Stromal cell of bone marrow (primary cell): ENCODE measurements around the gene NLGN1.

Experiments used
- DNase-seq: peaks from one replicate; pipeline ENCODE4 v3.0.0-alpha.2; 2012; ENCODE audit warnings: low read depth

Gene NLGN1

DNA sequence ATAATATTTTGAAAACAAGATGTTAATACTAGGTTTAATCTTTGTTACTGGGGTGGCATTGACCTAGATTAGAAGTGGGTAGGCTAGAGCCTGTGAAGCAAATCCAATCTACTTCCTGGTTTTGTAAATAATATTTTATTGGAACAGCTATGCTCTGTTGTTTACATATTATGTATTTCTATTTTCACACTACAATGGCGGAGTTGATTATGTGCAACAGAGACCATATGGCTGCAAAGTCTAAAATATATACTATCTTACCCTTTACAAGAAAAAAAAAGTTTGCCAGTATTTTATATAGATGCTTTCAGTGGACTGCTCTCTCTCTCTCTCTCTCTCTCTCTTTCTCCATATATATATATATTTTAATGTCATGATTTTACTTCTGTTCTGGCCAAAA, 244.2 kb downstream of the NLGN1 start:
- DNase-seq: no peak

DNA sequence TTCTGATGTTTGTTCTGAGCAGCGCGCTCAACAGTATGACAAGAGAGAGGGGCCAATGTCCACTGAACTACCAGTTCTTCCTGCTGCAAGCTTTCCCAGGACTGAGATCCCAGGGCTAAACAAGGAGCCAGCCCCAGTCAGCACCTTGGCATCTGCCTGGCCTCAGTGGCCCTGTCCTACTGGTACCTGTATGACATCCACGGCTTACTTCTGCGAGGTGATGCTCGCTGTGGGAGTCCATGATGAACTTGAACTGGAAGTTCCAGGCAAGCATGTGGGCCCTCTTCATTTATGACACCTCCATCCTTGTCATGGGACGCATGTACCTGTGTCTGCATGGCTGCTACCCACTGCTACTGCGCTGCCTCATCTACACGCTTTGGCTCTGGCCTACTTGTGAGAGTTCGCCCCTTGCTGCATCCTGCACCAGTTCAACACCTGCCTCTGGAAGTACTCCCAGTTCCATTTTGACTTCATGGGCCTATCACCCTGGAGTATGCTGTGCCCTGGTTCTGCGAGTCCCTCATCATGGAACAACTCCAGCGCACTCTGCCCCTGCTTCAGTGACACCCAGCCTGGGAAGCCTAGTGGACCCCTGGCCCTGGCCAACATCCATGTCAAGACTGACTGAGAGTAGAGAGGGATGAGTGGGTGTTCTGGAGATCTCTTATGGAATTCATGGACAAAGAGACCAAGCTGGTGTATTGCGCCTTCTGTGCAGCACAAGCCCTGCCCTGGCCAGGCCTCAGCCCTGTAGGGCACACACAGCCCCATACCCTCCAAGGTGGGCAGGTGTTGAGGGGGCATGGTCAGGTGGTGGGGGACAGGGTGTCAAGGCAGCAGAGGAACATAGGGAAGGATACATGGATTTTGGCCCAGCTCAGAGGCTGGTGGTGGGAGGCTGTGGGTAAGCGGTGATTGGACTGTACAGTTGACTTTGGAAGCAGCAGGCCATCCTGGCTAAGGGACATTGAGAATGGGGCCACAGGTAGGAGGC, 246.8 kb downstream of the NLGN1 start:
- DNase-seq: no peak

DNA sequence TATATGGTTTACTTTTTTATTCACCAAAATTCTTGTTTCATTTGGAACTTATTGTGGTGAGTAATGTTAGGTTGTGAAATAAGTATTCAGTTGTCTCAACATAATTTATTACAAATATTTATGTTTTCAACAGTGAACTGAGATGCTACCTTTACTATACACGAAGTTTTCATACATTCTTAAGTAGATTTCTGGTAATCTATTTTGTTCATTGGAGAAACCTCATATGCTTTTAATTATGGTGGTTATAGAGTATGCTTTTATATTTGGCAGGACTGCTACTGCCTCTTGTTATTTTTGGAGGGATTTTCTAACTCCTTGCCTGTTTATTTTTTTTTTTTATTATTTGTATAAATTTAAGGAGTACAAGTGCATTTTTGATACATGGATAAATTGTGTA, 253.1 kb downstream of the NLGN1 start:
- no peak for DNase-seq

DNA sequence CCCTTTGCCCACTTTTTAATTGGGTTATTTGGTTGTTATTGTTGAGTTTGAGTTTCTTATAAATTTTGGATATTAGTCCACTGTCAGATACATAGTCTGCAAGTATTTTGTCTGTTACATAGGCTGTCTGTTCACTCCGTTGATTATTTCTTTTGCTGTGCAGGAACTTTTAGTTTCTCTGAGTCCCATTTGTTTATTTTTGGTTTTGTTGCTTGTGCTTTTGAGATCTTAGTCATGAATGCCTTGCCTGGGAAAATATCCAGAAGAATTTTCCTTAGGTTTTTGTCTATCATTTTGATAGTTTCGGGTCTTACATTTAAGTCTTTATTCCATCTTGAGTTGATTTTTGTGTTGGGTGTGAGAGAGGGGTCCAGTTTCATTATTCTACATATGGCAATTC, 254.5 kb downstream of the NLGN1 start:
- DNase-seq: peak; percentile 7

DNA sequence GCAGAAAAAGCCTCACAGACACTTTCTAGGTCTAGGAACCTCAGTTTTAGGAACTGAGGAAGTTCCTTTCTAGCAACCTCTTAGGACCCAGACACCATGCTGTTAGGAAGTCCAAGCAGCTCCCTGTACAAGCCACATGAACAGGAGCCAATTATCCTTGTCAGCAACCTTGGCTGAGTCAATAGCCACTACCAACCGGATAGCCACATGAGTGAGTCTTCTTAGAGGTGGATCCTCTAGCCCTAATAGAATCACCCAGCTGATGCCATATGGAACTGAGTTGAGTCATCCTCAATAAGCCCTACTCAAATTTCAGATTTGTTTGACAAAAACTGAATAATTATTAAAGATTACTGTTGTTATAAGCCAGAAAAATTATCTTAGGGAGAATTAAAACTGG, 256.2 kb downstream of the NLGN1 start:
- no peak for DNase-seq

DNA sequence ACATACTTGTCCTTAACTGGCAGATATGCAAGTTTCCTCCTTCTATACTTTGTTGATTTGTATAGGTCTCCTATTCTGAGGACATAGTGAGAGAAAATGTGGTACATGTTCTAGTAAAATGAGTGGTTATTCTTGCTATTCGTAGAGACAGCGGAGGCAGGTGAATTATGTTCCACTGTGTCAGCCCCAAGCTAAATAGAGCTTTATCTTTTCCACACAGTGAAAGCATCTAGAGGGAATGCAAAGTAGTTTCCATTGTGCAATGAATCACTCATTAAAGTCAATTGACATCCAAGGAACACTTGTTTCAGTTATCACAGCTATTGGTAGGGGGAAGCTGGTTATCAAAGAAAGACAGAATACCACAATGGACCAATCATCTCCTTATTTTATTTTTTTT, 262.4 kb downstream of the NLGN1 start:
- DNase-seq: no peak

DNA sequence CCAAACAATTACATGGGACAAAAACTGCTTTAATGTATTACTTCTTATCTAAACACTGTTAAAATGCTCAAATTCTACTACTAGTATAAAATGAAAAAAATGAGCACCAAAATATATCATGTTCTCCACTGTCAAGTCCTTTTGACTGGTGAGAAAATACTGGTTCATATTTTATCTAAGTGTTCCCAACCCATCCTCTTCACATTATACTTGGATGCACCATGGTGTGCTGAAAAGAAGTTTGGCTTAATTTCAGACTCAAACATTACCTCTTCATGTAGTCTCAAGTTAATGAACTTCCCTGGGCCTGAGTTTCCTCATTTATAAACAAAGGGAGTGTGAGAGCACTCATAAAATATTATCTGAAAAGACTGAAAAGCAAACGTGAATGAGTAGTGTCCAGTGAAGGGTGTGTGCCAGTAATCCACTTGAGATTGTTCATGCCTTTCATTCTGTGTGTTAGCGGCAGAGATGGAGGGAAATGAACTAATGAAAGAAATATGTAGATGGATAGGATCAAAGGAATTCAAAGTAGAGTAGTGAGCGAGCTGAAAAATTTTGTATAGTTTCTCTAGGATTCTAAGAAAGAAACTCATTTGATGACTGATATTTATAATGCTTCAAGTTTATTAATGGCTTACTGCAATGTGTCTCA, 263.2 kb downstream of the NLGN1 start:
- DNase-seq: no peak

DNA sequence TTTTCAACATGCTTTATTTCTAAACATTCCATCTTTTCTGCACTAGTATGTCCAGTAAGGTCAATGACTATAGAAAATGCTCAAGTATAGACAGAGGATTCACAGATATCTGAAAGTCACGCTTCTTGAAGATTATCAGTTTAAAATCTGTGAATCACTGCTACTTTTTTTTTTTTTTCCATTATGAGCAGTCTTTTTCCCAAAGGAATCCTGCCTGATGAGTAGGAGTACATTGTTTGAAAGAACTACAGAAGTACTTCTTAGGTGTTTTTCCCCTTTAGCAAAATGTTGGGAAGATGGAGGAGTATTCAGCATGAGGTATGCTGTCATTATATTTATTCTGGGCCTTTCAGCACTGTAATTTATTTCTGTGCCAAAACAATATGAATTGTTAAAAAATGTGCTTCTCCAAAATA, 266.2 kb downstream of the NLGN1 start:
- peak; percentile 27 for DNase-seq

DNA sequence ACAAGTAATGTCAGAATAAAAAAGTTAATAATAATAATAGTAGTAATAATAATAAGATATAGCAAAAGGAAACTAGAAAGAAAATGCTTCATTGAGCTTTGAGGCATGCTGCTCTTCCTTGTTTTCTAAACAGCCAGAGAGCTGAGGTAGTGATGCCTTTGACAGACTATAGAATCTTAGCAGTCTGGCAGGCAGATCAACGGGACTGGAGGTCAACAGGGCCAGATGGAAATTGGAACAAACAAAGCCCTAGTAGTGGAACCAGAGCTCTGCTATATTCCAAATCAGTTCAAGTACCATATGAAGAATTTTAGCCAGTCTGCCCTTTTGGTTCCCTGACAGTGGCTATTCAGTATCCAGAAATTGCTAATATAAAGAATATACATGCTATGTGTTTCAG, 278.6 kb downstream of the NLGN1 start:
- no peak for DNase-seq

DNA sequence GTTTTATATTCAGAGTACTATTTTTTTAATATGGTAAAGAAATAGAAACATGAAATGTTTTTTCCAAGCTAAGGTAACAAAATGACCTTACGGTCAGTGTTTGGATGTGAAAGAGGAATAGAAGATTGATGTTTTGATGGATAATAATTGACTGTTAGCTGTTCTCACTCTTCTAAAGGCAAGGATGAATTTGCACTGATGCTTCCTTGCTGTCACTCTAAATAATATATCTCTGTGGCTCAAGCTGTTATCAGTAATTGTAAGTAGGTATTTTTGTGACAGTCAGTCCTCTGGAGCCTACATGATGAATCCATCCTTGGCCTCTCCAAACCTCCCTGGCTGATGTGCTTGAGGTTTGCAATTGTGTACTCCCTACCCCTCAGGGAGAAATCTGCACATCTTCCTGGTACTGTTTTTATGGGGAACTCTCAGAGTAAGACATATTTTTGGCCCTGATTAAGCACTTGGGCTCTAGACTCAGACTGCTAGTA, 283.7 kb downstream of the NLGN1 start:
- DNase-seq: no peak

DNA sequence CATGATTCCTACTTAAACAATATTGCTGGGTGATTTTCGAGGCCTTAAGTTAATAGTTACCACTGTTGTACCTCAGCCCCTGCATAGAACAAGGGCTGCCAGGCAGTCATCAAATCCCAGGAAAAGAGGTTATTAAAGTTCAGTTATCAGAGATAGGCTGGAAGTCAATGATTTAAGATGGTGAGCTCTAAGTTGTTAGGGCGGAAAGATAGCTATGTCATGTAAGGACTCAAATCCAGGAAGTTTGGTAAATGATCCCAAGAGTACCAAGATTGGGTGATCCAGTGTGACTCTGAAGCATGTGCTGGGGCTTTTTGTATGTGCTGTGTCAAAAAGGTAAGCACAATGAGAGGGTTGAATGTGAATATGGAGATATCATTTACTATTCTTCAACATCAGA, 287.9 kb downstream of the NLGN1 start:
- no peak for DNase-seq

DNA sequence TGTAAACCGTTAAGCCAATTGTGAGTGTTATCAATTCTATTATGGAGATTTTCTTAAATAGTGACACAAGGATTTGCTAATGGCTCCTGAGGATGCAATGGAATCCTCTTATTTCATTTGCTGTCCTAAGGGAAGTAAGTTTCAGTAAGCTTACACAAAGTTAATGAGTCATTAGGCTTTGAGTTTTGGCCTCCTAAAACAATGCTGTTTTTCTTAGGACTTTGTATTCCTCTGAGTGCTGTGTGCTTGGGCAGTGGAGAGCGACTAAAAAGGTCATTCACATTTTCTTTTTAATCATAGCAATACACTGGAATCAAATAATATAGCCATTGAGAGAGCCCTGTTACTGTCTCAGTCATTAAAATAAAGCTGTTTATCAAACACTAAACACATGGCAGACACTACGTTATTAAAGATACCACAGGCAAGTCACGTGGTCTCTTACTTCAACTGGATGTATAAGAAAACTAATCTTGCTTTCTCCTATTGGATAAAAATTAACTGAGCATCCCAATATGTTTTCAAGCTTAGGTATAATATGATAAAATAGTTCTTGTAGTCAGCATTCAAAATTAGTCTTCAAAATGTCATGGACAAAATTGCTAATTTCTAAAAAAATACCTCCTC, 290.8 kb downstream of the NLGN1 start:
- peak; percentile 17 for DNase-seq

DNA sequence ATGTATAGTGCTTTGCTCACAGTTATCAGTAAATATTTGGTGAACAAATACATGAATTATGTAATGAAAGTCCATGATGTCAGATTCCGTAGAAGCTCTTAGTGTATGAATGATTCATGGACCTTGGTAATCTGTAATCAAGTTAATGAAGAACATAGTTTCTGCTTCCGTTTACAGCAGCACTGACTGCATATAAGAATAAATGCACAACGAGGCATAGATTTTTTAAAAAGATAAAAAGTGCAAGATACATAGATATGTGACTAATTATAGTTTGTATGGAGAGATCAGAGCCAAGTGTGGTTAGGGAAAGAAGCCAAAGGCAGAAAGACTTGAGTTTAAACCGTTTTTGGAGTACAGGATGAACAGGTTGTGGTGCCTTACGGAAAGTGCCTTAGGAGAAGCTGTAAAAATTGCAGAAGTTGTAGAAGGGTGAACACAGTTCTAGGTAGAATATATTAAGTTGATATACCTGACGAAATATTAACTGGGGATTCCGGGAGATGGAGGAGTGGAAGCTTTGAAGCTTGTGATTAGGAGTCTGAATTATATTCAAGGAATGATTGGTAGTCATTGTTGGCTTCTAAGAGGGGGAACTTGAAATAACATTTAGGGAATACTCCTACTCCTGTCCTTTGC, 293.1 kb downstream of the NLGN1 start:
- peak; percentile 6 for DNase-seq

DNA sequence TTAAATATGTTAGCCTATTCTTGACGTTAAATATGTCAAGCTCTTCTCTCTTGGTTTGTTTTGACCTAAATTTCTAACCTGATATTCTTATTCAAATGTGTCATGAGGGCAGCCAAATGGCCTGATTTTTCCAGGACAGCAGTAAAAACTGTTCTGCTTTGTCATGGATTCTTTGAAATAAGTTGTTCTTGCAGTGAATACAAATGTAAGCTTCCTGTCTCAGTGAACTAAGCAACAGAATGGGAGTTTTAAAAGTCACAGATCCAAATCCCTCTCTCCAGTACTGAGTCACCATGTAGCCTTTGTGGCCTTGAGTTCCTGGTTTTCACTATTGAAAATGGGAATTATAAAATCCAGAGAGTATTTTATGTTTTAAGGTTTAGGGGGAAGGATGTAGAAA, 301.8 kb downstream of the NLGN1 start:
- DNase-seq: no peak

DNA sequence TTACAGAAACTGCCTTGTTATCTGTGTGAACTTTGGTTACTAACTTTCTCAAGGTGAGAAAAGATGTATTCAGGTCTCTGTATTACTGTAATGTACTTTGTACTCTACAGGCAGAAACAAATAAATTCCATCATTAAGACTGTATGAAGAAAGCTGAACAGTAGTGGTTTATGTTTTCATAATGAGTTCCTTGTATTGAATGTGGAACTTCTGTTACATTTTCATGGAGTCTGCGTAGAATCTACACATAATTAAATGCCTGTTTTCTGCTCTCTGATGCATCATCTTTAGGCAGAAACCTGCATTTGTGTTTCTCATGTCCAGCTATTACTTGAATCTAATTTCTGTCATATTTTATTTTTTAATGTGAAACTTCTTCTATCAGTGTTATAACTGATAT, 302.8 kb downstream of the NLGN1 start:
- no peak for DNase-seq

DNA sequence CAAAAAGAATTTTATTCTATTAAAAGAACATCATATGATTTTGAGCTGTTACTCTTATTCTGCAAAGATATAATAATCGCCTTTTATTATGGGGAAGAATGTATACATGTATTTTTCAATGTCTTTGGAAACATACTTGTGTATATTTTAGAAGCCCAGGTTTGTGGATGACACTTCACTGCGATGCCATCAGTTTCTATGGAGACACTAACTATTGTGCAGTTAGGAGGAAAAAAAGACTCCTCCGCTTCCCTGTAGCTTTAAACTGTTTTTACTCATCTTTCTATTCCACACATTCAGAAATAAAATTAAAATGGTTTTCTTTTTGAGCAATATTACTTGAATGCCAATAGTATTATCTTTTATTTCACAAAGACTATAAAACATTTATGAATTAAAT, 305.0 kb downstream of the NLGN1 start:
- no peak for DNase-seq

DNA sequence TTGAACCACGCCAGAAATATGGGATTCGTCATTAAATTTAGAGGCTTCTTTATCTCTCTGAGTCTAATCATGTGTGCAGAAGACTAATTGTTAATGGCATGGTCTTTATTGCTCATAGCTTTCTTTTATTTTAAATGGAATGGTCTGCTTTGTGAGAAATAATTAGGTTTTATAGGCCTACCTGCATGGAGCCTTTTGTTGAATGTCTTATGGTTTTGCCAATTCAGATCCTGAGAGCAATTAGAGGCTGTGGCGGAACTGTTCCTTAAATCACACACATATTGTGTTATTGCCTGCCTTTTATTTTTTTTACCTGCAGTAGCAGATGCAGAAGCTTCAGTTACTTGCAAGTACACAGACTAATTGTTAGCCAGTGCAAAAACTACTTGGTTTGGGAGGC, 306.2 kb downstream of the NLGN1 start:
- DNase-seq: no peak

DNA sequence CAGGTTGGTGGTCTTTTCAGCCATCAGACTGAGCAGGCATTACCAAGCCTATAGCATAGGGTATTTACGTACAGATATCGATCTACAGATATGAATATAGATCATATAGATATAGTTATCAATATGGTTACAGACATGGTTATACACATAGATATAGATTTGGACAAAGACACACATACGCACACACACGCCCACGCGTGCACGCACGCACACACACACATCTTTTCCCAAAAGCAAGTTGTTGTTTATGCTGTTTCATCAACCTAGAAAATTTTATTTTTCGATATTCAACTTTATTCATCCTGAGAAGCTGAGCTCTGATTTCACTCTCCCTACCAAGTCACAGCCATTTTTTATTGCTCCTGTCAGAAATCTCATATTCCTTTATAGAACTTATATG, 309.1 kb downstream of the NLGN1 start:
- DNase-seq: no peak

DNA sequence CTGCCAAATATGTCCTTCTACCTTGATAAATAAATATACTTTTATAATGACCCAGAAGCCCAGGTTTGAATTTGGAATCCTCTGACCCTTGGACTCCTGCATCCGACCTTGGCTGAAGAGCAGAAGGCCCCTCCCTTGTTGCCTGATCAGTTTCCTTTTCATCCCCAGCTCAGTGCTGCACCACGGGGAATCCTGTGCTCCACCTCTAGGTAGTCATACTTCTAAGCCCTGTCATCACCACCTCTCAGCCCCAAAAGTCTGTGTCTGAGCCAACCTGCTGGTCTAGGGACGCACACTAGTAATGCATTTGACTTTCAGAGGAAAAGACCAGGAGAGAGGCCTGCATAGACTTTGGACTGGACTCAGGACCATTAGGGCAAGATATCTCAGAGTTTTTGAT, 310.6 kb downstream of the NLGN1 start:
- DNase-seq: no peak

DNA sequence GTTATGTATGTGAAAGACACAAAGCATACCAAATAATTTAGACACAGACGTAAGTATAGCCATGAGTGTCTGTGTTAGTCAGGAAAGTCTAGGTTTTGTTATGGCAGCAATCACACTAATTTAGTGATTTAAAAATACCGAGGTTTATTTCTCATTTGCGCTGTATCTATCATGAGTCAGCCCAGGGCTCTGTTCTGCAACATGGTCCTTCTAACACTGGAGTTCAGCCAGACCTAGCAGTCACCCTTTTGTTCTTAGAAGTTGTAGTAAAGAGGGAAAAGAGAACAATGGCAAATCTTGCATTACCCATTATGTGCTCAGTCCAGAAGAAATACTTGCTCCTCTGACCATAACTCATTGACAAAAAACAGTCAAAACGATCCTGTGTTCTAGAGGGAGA, 311.5 kb downstream of the NLGN1 start:
- no peak for DNase-seq

DNA sequence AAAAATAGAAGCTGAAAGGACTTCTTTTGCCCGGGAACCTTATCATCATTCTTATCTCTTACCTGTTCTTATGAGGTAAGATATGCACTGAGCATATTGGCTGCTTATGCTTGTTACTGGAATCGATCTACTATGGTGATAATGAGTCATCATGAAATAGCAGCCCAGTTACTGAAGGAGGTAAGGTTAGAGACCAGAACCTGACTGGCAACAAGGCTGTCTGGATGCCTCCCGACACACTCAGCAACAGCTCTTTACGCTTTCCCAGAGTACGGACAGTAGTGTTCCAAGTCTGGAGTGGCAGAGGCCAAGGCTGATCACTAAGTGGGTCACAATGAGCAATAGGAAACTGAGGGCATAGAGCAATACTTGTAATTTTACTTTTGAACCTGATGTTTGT, 314.1 kb downstream of the NLGN1 start:
- DNase-seq: no peak

DNA sequence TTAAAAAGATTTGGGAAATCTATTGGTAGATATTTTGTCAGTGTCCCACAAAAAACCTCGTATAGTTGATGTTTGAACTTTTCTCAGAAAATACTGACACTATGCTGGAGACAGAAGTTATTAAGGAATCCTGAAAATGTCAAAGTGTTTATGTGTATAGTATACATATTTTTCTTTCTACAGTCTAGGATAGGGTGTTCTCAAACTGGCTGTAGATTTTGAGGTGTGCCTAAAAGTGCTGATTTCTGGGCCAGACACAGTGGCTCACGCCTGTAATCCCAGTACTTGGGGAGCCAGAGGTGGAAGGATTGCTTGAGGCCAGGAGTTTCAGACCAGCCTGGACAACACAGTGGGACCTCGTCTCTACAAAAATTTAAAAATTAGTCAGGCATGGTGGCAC, 322.0 kb downstream of the NLGN1 start:
- DNase-seq: no peak
